Type B pancreatic cell (in vitro differentiated cells): Measurements from ENCODE around the gene PRKG1. TPM values are rescaled to one million over a fixed set of nuclear protein-coding genes. Genes with fewer than 3 reads are reported as not detected.

Source experiments
- DNase-seq: peaks from one replicate; pipeline ENCODE4 v3.0.0; 2021; ENCODE audit warnings: mixed read lengths; ENCODE audit not compliant: unreplicated experiment; ENCODE audit errors: extremely low spot score
- H3K27ac Mint-ChIP-seq: 2 replicates; pipeline ENCODE4 v1.8.0; 2021; ENCODE audit warnings: mild to moderate bottlenecking, mixed read lengths
- H3K27me3 Mint-ChIP-seq: 2 replicates; pipeline ENCODE4 v1.8.0; 2021; ENCODE audit warnings: mixed read lengths
- H3K36me3 Mint-ChIP-seq: 2 replicates; pipeline ENCODE4 v1.8.0; 2021; ENCODE audit warnings: mixed read lengths
- H3K4me1 Mint-ChIP-seq: one replicate; pipeline ENCODE4 v1.8.0; 2021; ENCODE audit warnings: mixed read lengths; ENCODE audit not compliant: unreplicated experiment
- H3K4me3 Mint-ChIP-seq: 2 replicates; pipeline ENCODE4 v1.8.0; 2021; ENCODE audit warnings: mild to moderate bottlenecking, mixed read lengths
- H3K9me3 Mint-ChIP-seq: 2 replicates; pipeline ENCODE4 v1.8.0; 2021; ENCODE audit warnings: mixed read lengths
- total RNA-seq: library from RNA; stranded (reverse); gene quantifications from 2 replicates; pipeline ENCODE4 v1.2.1, GENCODE V29; 2021; ENCODE audit warnings: low replicate concordance
- TF ChIP-seq, protein P1 (sequence below): fragments of 200-600 bp; sonication (generic); conservative IDR thresholded peaks from 2 replicates; pipeline ENCODE4 v1.5.0; 2021; ENCODE audit warnings: antibody characterized with exemption, mild to moderate bottlenecking

Gene PRKG1
- total RNA-seq, 1 donor from 2014 or later = 12.3 TPM

GRCh38 chr10:51900180-51900579, 825.9 kb downstream of the PRKG1 start:
- no peak overlapping the region for H3K27ac Mint-ChIP-seq
- H3K36me3 Mint-ChIP-seq = no peaks in the 10 kb centered on the region
- peaks cover 5% of the 10 kb centered on the region for H3K4me1 Mint-ChIP-seq
- H3K4me3 Mint-ChIP-seq = no peak overlapping the region
- no peak for DNase-seq
- H3K27me3 Mint-ChIP-seq = no peaks in the 10 kb centered on the region
- TF ChIP-seq, protein P1, sequence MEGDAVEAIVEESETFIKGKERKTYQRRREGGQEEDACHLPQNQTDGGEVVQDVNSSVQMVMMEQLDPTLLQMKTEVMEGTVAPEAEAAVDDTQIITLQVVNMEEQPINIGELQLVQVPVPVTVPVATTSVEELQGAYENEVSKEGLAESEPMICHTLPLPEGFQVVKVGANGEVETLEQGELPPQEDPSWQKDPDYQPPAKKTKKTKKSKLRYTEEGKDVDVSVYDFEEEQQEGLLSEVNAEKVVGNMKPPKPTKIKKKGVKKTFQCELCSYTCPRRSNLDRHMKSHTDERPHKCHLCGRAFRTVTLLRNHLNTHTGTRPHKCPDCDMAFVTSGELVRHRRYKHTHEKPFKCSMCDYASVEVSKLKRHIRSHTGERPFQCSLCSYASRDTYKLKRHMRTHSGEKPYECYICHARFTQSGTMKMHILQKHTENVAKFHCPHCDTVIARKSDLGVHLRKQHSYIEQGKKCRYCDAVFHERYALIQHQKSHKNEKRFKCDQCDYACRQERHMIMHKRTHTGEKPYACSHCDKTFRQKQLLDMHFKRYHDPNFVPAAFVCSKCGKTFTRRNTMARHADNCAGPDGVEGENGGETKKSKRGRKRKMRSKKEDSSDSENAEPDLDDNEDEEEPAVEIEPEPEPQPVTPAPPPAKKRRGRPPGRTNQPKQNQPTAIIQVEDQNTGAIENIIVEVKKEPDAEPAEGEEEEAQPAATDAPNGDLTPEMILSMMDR = no peak
- H3K9me3 Mint-ChIP-seq = no peaks in the 10 kb centered on the region

- no peaks in the 10 kb centered on the region for H3K9me3 Mint-ChIP-seq
- H3K4me3 Mint-ChIP-seq = no peak overlapping the region
- H3K27ac Mint-ChIP-seq = no peak overlapping the region
- H3K36me3 Mint-ChIP-seq = no peaks in the 10 kb centered on the region
- H3K27me3 Mint-ChIP-seq = no peaks in the 10 kb centered on the region
- TF ChIP-seq, protein P1 = no peak
- H3K4me1 Mint-ChIP-seq = peaks cover 5% of the 10 kb centered on the region
- DNase-seq = no peak
These were observed 829.4 kb downstream of the PRKG1 start for GRCh38 chr10:51903675-51904074.

DNA sequence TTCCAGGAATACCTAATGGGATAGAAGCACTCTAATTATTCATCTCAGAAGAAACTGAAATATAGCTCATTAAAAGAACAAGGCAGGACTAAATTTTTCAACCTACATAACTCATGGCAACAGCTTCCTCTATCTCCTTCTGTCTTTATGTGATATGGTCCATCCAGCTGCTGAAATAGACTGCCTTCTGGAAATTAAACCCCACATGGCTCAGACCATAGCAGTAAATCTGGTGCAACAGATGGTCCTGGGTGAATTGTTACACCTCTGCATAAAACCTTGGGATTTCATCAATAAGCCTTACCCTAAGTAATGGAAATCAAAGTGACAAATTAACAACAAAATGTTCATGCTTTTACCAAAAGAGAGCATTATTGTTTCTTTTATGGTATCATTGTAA, 830.7 kb downstream of the PRKG1 start:
- DNase-seq = no peak
- TF ChIP-seq, protein P1 = no peak
- H3K27me3 Mint-ChIP-seq = no peaks in the 10 kb centered on the region
- H3K27ac Mint-ChIP-seq = no peak overlapping the region
- no peaks in the 10 kb centered on the region for H3K9me3 Mint-ChIP-seq
- no peaks in the 10 kb centered on the region for H3K36me3 Mint-ChIP-seq
- no peak overlapping the region for H3K4me3 Mint-ChIP-seq
- H3K4me1 Mint-ChIP-seq = peaks cover 5% of the 10 kb centered on the region

GRCh38 chr10:51907361-51907760, 833.1 kb downstream of the PRKG1 start:
- H3K4me3 Mint-ChIP-seq = no peak overlapping the region
- H3K9me3 Mint-ChIP-seq = no peaks in the 10 kb centered on the region
- TF ChIP-seq, protein P1 = no peak
- DNase-seq = no peak
- no peak overlapping the region for H3K27ac Mint-ChIP-seq
- no peaks in the 10 kb centered on the region for H3K27me3 Mint-ChIP-seq
- peaks cover 5% of the 10 kb centered on the region for H3K4me1 Mint-ChIP-seq
- H3K36me3 Mint-ChIP-seq = no peaks in the 10 kb centered on the region

DNA sequence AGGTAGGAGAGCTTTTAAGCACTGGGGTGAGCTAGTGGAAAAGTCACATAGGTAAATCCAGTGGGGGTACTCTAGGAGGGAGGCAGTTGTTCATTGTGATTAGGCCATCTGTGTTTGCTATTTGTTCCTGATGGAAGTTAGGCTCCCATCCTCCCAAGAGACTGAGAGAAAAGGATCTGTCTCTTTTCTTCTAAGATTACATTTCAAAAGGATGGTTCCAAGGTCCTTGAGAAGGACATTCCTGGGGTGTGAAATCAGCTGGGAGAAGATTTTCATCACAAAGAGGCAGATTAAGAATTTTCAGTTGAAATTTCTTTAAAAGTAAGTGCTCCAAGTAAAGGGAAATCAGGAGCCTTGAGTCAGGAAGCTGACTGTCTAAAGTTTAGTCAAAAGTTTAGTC, 835.9 kb downstream of the PRKG1 start:
- Mint-ChIP-seq H3K9me3 (no peaks in the 10 kb centered on the region), H3K27ac (no peak overlapping the region), H3K27me3 (no peaks in the 10 kb centered on the region), H3K4me1 (peaks cover 6% of the 10 kb centered on the region), H3K36me3 (no peaks in the 10 kb centered on the region), H3K4me3 (no peak overlapping the region)
- TF ChIP-seq, protein P1 = no peak
- DNase-seq = no peak

DNA sequence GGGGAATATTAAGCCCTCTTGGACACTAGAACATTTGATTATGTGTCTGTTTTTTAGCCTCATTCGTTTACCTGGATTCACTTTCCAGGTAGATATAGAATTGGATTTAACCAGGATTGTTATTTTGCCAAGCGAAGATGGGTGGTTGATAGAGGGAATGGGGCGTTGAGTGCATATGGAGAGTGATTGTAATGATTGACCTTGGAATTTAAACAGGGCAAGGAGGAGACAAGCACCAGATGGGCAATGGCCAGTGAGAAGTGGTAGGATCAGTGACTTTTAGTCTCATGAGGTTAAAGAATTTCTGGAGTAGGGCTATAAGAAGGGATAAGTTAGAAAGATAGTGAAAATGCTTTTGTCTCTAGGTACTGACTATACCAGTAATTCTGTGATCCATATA, 836.3 kb downstream of the PRKG1 start:
- Mint-ChIP-seq H3K27me3 (no peaks in the 10 kb centered on the region), H3K36me3 (no peaks in the 10 kb centered on the region), H3K4me1 (peaks cover 9% of the 10 kb centered on the region), H3K27ac (no peak overlapping the region), H3K9me3 (no peaks in the 10 kb centered on the region), H3K4me3 (no peak overlapping the region)
- TF ChIP-seq, protein P1 = no peak
- no peak for DNase-seq
